ENCODE results near the gene GET3. TPM values are rescaled to one million over a fixed set of nuclear protein-coding genes. Genes with fewer than 3 reads are reported as not detected.

Gene GET3
- total and polyA plus RNA-seq, 12 donors, result 37.0 to 121 (median 60.1) TPM

GRCh38 chr19:12778905-12779161 lies 41.5 kb downstream of the GET3 start:
- TF ChIP-seq CTCF (IDR thresholded peaks at IDR 0.05), result no peak
- ATAC-seq, result no peak
- Histone ChIP-seq H3K27ac (peak overlapping the region; percentile 85 to 99 (median 97)), H3K27me3 (no peaks in the 10 kb centered on the region), H3K4me1 (peaks cover 27 to 73% (median 53%) of the 10 kb centered on the region in 9 donors), H3K36me3 (peaks cover 0 to 3% (median 0%) of the 10 kb centered on the region in 9 donors), H3K4me3 (peak overlapping the region in 9 of 10 donors; percentile 52 to 78 (median 71)), H3K9me3 (no peaks in the 10 kb centered on the region)
- no peak for DNase-seq
- WGBS, 2 donors, result 52 to 53% methylated on average over 6 of the region's 6 CpGs
- intact Hi-C loops (cut with DNase I), result loop anchor here in 5 of 10 donors (1.0 to 10.0 kb wide), 4 partner anchors 12 to 66 kb away; partner anchors contain the start of gene JUNB (in 1 of the 5)

GRCh38 chr19:12779162-12779993 lies 42.1 kb downstream of the GET3 start:
- ATAC-seq (peak in 7 of 8 donors; percentile 7 to 22 (median 17)), DNase-seq (peak; percentile 64 to 77)
- no peaks in the 10 kb centered on the region for H3K9me3 ChIP-seq
- intact Hi-C loops (cut with DNase I), result loop anchor here in 4 of 10 donors (2.0 to 10.0 kb wide), 3 partner anchors 13 to 65 kb away; no protein-coding TSS in a partner anchor
- peak overlapping the region; percentile 85 to 99 (median 97) for H3K27ac ChIP-seq
- H3K4me1 ChIP-seq, result peaks cover 33 to 78% (median 53%) of the 10 kb centered on the region in 9 donors
- no peaks in the 10 kb centered on the region for H3K27me3 ChIP-seq
- peak overlapping the region in 9 of 10 donors; percentile 52 to 78 (median 71) for H3K4me3 ChIP-seq
- TF ChIP-seq CTCF (IDR thresholded peaks at IDR 0.05), result peak in 1 of 9 donors; percentile 5
- 54 to 62% methylated on average over 15 of the region's 15 CpGs for WGBS, 2 donors
- peaks cover 0 to under 1% (median 0%) of the 10 kb centered on the region in 9 donors for H3K36me3 ChIP-seq

GRCh38 chr19:12782174-12782423 lies 44.8 kb downstream of the GET3 start:
- peaks cover 47 to 88% (median 64%) of the 10 kb centered on the region in 9 donors for H3K4me1 ChIP-seq
- ATAC-seq, result no peak

More at GRCh38 chr19:12782174-12782423, 44.8 kb downstream of the GET3 start:
- Histone ChIP-seq H3K4me3 (peak overlapping the region; percentile 14 to 63 (median 52)), H3K9me3 (no peaks in the 10 kb centered on the region), H3K27ac (peak overlapping the region; percentile 89 to 100 (median 99)), H3K36me3 (no peaks in the 10 kb centered on the region), H3K27me3 (no peaks in the 10 kb centered on the region)
- no peak for TF ChIP-seq CTCF (IDR thresholded peaks at IDR 0.05)
- no peak for DNase-seq
- intact Hi-C loops (cut with DNase I), result no loop called here
- WGBS, 2 donors, result 1 to 2% methylated on average over 12 of the region's 12 CpGs
